ENCODE data around the gene KLF16. TPM values are rescaled to one million over a fixed set of nuclear protein-coding genes. Genes with fewer than 3 reads are reported as not detected.

KLF16 gene
- total RNA-seq, 1 donor from 2014 or later: 9.7 TPM

DNA sequence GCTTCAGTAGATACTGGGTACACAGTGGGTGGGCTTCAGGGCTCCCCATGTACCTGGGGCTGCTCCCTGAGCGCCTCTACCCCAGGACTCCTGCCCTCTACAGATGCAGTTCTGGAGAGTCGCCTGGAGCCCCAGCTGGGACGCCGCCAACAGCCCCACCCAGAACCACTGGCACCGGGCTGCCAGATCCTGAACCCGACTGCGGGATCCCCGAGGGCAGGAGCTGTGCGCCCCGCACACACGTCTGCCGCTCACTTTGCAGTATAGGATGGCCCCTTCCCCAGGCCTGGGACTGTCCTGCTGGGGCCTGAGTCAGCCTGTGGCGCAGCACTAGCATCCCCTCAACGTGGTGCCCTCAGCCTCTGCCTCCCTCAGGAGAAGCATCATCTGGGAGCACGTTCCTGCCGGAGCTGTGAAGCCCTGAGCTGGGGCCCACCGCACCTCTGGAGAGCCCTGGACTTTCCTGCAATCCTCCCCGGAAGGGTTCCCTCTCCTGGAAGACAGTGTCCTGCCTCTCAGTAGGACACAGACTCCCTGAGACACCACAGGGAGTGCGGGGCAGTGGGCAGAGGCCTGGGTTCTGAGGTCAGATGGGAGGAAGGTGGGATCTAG lies 18.8 kb downstream of the KLF16 start:
- DNase-seq (ENCODE audit: low read depth): no peak

DNA sequence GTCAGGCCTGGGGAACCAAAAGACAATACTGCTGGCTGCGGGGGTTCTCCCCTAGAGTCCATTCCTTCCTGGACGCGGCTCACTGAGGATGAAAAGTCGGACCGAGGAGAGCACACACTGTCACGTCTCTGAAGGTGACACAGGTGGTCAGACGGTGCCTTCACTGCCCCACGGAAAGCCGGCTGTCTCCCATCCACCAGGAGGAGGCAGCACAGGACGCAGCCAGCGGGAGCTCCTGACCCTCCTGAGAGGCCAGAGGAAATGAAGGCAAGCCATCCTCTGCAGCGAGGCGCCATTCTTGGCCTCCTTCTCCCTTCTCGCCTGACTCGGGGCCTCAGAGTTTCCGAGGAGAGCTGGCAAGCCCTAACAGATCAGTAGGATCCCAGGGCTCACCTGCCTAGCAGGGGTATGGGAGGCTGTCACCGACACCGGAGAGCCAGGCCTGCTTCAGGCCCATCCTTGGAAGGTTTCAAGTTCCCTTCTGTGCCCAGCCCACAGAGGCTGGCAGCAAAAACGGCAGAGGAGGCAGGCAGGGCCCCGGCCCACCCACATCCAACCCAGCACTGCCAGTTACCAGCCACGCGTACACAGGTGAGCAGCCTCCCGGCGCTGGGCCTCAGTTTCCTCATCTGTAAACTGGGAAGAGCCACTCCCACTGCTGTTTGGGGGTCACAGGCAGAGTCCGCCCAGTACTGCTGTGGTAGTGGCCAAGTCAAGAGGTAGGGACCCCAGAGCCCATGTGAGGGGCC lies 19.6 kb downstream of the KLF16 start:
- DNase-seq (ENCODE audit: low read depth): no peak

DNA sequence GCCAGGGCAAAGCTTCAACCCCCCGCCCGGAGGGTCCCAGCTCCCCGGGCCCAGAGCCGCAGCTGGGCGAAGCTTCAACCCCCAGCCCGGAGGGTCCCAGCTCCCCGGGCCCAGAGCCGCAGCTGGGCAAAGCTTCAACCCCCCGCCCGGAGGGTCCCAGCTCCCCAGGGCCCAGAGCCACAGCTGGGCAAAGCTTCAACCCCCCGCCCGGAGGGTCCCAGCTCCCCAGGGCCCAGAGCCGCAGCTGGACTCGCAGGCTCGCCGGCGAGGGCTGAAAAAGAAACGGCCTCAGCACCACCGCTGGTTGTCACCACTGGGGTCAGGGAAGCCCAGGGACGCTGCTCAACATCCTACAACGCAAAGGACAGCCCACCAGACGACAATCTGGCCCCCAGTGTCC lies 20.3 kb downstream of the KLF16 start:
- no peak for DNase-seq (ENCODE audit: low read depth)

DNA sequence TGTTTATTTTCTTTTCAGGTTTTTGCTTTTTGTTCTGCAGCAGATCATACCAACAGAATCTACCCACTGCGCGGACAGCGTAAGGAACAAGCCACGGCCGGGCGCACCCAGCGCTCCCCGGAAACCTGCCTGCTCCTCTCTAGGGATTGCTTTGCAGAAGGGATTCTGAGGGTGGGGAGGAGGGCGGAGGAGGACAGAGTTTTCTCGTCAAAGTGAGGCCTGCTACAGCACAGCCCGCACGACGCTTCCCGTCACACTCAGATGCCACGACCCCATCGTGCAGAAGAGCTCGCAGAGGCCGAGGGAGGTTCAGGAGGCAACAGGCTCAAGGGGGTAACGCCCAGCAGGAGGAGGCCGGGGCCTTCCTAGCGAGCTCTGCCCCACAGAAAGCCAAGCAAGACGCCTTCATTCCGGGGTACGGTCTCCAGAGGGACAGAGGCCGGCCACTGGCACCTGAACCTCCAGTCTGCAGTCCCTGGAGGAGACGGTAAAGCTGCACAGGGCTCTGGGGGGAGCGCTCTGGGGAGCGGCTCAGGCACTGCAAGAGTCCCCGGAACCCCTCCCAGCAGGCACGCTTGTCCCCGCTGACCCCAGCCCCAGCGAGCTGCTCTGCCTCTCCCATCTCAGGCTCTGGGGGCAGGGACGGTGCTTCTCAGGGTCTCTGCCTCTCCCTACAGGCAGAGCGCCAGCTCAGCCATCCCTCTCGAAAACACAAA lies 22.0 kb downstream of the KLF16 start:
- DNase-seq (ENCODE audit: low read depth): no peak

DNA sequence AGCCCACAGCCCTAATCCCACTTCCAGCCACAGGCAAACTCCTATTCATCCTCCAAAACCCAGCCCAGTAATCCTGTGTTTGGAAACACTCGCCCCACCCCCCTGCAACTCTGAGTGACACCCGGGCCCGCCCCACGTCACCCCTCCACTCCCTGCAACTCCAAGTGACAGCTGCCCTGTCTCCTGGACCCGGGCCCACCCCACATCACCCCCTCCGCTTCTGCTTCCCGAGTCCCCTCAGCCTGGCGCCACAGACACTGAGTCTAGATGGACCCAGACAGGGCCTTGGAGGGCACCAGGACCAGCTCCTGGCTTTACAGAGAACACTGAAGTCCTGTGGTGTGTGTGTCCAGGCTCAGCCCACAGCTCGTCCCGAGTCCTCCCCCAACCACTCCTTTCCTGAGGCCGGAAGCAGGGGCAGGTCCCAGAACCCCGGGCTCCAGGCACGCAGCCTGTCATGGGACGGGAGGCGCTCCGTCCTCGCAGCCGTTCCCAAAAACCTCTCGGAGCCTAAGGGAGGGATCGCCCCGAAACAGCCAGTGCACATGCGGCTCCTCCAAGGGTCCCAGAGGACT lies 22.8 kb downstream of the KLF16 start:
- DNase-seq (ENCODE audit: low read depth): no peak

DNA sequence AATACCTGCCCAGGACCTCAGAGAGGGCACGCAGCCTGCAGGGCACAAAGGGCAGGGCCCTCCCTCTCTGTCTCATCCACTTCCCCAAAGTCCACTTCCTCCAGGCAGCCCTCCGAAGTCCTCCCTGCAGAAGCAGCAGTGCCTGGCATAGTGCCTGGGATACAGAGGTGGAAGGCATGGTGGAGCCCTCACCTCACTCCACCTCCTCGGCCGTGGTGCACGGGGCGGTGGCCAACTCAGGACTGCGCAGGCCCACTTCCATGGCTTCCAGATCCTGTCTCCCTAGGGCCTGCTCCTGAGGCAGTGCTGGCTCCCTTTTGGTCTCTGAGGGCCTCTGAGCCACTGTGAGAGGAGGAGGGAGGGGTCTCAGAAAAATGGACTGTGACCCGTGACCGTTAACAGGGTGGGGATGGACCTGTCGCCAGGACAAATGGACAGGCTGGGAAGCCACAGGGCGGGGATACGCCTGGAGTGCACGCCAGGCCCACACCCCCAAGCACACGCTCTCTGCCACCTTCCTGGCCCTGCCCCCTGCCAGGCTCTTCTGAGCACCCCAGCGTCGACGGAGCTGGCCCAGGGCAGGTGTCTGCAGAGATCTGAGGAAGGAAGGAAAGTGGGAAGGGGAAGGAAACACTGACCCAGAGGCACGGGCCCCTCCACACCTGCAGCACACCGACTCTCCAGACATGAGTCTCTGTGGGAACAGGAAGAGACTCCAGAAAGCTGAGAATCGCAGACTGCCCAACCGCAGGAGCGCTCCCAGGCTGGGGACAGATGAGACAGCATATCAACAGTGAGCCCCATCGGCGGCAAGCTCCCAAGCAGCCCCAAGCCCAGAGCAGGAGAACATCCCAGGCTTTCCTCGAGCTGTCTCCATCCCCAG lies 23.5 kb downstream of the KLF16 start:
- no peak for DNase-seq (ENCODE audit: low read depth)

DNA sequence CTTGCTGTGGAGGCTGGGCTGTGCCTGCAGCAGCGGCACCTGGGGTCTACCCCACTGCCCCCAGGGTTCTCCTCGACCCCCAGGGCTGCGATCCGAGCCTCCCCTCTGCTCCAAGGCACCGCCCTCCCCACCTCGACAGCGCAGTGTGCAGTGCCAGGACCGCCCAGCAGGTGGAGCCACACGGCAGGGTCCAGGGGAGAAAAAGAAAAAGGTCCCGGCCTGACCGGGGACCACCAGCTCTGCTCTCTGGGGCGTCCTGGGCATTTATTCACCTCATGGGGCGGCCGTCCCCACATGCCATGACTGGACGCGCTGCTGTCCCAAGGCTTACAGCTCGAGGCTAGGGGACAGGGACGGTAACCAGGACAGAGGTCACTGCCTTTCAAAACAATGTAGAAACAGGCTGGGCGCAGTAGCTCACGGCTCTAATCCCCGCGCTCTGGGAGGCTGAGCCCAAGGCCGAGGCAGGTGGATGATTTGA lies 25.7 kb downstream of the KLF16 start:
- DNase-seq (ENCODE audit: low read depth): peak; percentile 30

DNA sequence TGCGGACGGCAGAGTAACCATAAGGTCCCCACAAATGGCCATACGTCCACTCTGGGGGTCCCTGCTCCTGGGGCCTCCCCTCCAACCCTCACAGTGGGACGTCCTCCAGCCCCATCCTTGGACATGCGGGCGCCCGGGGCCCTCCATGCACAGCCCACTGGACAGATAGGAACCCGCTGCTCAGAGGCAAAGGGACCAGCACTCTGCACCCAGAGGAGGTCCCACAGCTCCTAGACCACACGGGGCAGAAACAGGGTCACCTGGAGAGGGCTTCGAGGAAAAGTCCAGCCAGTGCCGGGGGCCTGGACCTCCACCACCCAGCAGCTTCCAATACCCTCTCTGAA lies 26.2 kb downstream of the KLF16 start:
- DNase-seq (ENCODE audit: low read depth): no peak

DNA sequence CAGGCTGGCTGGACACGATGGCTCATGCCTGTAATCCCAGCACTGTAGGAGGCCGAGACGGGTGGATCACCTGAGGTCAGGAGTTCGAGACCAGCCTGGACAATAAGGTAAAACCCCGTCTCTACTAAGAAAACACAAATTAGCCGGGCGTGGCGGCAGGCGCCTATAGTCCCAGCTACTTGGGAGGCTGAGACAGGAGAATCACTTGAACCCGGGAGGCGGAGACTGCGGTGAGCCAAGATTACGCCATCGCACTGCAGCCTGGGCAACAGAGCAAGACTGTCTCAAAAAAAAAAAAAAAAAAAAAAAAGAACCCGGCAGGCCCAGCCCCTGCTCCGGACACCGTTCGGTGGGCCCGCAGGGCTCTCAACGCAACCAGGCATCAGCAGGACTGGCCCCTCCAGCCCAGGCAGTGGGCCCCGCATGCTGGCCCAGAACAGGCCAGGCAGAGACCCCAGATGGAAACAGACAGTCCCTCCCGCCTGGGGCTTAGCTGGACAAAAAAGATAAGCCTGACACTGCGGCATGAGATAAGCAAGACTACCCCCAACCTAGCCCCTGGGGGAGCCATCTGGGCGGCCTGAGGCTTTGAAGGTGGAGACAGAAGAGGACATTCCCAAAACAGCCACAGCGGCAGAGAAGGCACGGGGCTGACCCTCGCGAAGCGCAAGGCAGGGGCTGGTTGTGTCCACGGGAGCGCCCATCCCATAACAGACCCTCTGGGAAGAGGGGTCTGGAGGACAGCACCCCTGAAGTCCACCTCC lies 26.7 kb downstream of the KLF16 start:
- no peak for DNase-seq (ENCODE audit: low read depth)

DNA sequence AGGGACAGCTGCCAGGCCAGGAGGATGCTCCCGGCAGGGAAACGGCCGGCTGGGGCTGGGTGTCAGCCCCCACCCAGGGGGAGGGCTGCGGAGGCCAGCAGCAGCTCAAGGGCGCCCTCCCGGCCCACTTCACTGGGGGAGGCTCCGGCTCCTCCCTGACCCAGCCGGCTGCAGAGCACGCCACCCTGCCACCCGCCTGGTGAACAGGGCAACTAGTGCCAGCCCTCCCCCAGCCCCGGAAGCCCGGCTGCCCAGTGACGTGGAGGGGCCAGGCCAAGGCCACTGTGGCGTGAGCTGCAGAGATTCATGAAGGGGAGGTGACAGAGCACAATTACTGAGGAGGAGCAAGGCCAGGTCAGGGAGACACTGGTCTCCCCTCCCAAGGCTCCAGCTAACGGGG lies 29.8 kb downstream of the KLF16 start:
- peak; percentile 13 for DNase-seq (ENCODE audit: low read depth)

DNA sequence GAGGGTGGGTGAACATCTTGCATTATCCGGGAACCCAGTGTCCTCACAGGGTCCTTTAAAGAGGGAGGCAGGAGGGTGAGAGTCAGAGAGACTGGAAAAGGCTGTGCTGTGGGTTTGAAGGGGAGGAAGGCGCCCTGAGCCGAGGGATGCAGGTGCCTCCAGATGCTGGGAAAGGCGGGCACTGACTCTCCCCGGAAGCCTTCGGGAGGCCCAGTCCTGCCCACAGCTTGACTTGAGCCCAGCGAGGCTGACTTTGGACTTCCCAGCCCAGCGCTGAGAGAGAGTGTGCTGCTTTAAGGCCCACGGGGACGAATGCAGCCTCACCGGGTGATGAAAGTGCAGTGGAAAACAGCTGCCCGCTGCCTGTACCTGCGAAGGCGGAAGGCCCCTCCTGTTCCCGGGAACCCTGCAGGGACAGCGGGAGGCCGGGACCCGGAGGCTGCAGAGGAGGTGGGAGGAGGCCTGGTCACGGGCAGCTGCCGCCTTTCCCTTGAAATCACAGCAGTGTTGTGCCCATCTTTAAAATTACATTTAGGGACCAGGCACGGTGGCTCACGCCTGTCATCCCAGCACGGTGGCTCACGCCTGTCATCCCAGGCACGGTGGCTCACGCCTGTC lies 31.2 kb downstream of the KLF16 start:
- no peak for DNase-seq (ENCODE audit: low read depth)

DNA sequence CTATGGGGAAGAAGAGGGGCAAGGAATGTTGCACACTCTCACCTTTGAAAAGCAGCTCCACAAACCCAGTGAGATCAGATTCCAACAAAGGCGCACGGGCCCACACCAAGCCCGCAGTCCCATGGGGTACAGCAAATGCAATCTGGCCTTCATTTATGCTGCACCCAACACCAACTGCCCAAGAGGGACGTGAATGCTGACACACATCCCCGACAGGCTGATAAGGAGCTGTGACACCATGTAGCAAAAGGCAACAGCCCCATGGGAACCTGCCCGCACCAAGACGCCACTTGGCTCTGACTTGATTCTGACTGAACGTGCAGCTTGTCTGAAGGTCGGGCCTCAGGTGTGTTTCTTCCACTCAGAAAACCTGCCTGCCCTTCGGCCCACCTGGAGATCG lies 32.4 kb downstream of the KLF16 start:
- no peak for DNase-seq (ENCODE audit: low read depth)

DNA sequence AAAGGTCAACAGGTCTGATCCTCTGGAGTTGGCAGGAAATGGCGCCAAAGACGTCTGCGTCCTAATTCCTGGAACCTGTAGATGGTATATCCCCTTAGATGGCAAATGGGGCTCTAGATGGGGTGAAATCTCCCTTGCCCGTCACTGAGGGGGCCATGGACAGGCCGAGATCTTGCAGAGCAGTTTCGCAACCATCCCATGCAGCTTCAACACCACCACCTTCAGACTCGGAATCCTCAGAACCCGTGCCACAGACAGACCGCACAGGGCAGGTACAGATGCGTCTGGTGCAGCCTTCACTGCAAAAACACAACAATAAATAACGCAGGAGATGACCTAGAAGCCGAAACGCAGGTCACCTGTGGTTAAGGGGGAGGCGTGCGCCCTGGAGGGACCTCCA lies 32.8 kb downstream of the KLF16 start:
- no peak for DNase-seq (ENCODE audit: low read depth)

DNA sequence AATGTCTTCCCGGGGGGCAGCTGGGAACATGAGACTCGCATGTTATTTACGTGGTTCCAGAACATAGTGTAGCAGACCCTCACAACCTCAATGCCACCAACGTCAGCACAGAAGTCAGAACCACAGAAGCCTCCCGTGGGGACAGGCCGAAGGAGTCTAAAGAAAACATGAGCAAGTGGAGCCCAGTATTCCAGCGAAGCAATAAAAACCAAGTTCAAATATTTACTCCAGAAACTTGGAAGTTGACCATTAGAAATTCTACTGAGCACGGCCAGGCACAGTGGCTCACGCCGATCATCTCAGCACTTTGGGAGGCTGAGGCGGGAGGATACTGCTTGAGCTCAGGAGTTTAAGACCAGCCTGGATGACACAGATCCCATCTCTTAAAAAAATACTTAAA lies 33.4 kb downstream of the KLF16 start:
- no peak for DNase-seq (ENCODE audit: low read depth)

DNA sequence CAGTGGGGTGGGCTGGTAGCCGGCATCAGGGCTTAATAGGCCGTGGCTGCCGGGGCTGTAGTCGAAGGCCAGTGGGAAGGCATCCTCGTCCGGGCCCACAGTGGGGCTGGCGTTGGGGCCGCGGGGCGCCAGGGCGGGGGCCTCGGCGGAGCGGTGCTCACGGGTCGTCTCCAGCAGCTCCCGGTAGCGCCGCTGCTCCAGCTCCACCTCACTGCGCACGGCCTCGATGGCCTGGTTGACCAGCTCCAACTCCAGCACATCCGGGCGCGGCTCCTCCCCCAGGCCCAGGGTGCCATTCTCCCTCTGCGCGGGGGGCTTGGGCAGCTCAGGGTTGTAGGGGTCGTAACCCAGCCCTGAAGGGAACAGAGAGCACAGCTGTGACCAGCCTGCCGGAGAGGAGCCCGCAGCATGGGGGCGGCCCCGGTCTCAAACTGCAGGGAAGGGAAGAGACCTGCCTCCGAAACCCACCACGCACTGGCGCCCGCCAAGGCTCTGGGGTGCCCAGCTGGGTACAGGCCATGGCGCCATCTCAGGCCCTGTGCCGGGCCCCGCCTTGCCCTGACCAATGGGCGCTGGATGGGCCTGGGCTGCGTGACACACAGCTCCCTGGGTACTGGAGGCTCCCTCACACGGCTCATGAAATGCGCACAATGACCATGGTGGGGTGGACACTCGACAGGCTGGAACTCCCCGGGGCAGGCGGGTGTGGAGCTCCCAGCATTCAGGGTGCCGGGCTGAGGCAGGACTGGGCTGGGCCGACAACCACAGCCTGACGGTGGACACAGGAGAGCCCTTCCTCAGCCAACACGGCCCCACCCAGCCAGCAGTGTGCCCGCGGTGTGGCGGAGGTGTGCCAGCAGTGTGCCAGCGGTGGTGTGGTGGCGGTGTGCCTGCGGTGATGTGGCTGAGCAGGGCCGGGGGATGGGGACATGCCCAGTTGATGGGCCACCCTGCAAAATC lies 34.8 kb downstream of the KLF16 start:
- no peak for DNase-seq (ENCODE audit: low read depth)

DNA sequence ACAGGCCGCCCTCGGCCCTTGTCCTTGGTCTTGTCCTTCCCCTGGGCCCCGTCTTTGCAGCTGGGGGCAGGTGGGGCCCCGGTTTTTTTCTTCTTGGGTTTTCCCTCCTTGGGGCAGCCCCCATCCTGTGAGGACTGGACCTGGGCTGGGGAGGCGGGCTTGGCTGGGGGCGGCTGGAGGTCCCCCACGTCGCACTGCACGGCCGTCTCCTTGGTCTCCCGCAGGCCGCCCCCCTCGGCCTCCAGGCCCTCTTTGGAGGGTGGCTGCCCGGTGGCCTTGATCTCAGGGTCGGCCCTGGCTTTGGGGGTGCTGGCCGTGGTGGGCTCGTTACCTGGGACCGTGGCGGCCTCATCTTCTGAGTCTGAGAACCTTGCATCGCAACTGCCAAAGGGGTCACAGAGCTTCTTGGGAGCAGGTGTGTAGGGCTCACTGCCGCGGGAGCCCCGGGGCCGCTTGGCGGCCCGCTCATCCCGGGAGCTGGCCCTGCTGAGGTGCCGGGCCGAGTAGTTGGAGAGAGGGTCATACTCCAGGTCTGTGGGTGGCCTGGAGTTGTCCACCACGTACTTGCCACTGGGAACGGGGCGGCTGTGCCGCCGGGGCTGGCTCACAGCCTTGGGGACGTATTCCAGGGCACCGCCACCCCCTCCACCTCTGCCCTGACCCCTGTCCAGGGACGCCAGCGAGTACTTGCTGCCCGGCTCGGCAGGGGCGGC lies 35.7 kb downstream of the KLF16 start:
- DNase-seq (ENCODE audit: low read depth): no peak

DNA sequence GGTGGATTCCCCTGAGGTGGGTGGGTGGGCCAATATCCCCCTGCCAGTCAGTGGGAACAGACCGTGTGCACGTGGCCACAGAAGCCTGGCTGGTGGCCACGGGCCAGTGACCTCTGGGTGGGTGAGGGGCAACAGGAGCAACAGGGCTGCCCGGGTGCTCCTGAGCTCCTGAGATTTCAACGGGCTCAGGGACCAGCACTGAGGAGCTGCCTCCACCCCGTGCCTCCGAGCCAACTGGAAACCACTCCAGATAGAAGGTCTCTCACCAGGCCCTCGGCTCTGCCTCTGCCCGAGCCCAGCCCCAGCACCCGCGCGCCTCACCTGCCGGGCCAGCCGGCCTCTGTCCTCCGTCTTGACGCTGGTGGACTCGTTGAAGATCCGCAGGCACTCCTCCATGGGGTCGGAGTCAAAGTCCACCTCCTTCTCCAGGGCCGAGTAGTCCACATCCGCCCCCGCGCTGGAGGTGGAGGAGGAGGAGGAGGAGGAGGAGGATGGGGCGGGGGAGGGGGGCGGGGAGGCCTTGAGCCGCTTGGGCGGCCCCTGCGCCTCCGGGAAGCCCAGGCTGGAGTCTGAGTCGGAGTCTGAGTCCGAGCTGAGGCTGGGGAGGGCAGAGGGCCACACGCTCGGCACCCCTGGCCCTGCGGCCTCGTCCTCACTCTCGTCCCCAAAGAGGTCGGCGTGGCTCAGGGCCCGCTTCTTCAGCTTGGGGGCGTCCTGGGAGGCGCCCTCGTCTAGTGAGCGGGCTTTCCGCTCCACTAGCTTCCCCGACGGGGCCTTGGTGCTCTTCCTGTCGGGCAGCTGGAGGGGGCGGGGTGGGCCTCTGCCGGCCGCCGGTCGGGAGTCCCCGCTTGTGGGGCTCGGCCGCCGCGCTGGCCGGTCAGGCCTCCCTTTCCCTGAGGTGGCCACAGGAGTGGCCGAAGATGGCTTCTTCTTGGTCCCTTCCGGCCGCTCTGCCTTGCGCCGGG lies 36.5 kb downstream of the KLF16 start:
- DNase-seq (ENCODE audit: low read depth): no peak

Data from myocyte (in vitro differentiated cells).